Measurements from ENCODE around the gene SEMA6A.

SEMA6A gene

GRCh38 chr5:116553366-116553765 is 21.3 kb downstream of the SEMA6A start:
- no peak overlapping the region for H3K4me3 ChIP-seq (replicated peaks; ENCODE audit: insufficient read depth, low read length)
- H3K27me3 ChIP-seq (ENCODE audit: insufficient read depth, poor library complexity, severe bottlenecking), result no peaks in the 10 kb centered on the region
- DNase-seq (ENCODE audit: low read depth in 1 of 2, low spot score in 1 of 2), result no peak
- no peak overlapping the region for H3K27ac ChIP-seq (replicated peaks)
- no peak for TF ChIP-seq GABPA (IDR thresholded peaks at IDR 0.05; ENCODE audit: low read depth)
- TF ChIP-seq, protein P1, sequence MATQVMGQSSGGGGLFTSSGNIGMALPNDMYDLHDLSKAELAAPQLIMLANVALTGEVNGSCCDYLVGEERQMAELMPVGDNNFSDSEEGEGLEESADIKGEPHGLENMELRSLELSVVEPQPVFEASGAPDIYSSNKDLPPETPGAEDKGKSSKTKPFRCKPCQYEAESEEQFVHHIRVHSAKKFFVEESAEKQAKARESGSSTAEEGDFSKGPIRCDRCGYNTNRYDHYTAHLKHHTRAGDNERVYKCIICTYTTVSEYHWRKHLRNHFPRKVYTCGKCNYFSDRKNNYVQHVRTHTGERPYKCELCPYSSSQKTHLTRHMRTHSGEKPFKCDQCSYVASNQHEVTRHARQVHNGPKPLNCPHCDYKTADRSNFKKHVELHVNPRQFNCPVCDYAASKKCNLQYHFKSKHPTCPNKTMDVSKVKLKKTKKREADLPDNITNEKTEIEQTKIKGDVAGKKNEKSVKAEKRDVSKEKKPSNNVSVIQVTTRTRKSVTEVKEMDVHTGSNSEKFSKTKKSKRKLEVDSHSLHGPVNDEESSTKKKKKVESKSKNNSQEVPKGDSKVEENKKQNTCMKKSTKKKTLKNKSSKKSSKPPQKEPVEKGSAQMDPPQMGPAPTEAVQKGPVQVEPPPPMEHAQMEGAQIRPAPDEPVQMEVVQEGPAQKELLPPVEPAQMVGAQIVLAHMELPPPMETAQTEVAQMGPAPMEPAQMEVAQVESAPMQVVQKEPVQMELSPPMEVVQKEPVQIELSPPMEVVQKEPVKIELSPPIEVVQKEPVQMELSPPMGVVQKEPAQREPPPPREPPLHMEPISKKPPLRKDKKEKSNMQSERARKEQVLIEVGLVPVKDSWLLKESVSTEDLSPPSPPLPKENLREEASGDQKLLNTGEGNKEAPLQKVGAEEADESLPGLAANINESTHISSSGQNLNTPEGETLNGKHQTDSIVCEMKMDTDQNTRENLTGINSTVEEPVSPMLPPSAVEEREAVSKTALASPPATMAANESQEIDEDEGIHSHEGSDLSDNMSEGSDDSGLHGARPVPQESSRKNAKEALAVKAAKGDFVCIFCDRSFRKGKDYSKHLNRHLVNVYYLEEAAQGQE (IDR thresholded peaks at IDR 0.05; ENCODE audit: insufficient replicate concordance, low read depth), result no peak
- TF ChIP-seq CTCF (IDR thresholded peaks at IDR 0.05; ENCODE audit: insufficient read depth, low read length), result no peak
- TF ChIP-seq SPI1 (IDR thresholded peaks at IDR 0.05; ENCODE audit: borderline replicate concordance, low read depth), result no peak
- TF ChIP-seq POLR2AphosphoS5 (IDR thresholded peaks at IDR 0.05; ENCODE audit: low read depth), result no peak

GRCh38 chr5:116550082-116550481 is 24.5 kb downstream of the SEMA6A start:
- no peak overlapping the region for H3K27ac ChIP-seq (replicated peaks)
- H3K4me3 ChIP-seq (replicated peaks; ENCODE audit: insufficient read depth, low read length), result no peak overlapping the region
- TF ChIP-seq, protein P1 (IDR thresholded peaks at IDR 0.05; ENCODE audit: insufficient replicate concordance, low read depth), result no peak
- TF ChIP-seq POLR2AphosphoS5 (IDR thresholded peaks at IDR 0.05; ENCODE audit: low read depth) (no peak), CTCF (IDR thresholded peaks at IDR 0.05; ENCODE audit: insufficient read depth, low read length) (no peak), GABPA (IDR thresholded peaks at IDR 0.05; ENCODE audit: low read depth) (no peak), SPI1 (IDR thresholded peaks at IDR 0.05; ENCODE audit: borderline replicate concordance, low read depth) (no peak)
- DNase-seq (ENCODE audit: low read depth in 1 of 2, low spot score in 1 of 2), result no peak
- H3K27me3 ChIP-seq (ENCODE audit: insufficient read depth, poor library complexity, severe bottlenecking), result no peaks in the 10 kb centered on the region

- Histone ChIP-seq H3K27me3 (ENCODE audit: insufficient read depth, poor library complexity, severe bottlenecking) (no peaks in the 10 kb centered on the region), H3K27ac (replicated peaks) (no peak overlapping the region), H3K4me3 (replicated peaks; ENCODE audit: insufficient read depth, low read length) (no peak overlapping the region)
- no peak for DNase-seq (ENCODE audit: low read depth in 1 of 2, low spot score in 1 of 2)
- TF ChIP-seq CTCF (IDR thresholded peaks at IDR 0.05; ENCODE audit: insufficient read depth, low read length) (no peak), POLR2AphosphoS5 (IDR thresholded peaks at IDR 0.05; ENCODE audit: low read depth) (no peak), GABPA (IDR thresholded peaks at IDR 0.05; ENCODE audit: low read depth) (no peak), SPI1 (IDR thresholded peaks at IDR 0.05; ENCODE audit: borderline replicate concordance, low read depth) (no peak)
- TF ChIP-seq, protein P1 (IDR thresholded peaks at IDR 0.05; ENCODE audit: insufficient replicate concordance, low read depth), result no peak
These were observed 27.9 kb downstream of the SEMA6A start for GRCh38 chr5:116546743-116547124.
